IMR-90 (cell line): ENCODE data around the gene ATP2B2. TPM values are rescaled to one million over a fixed set of nuclear protein-coding genes. Genes with fewer than 3 reads are reported as not detected.

Experiments
- ATAC-seq: fragments of 200-7000 bp; cut with Tn5 transposase; 2 replicates; pipeline ENCODE4 v1.9.1; 2020; ENCODE audit warnings: low read depth, mild to moderate bottlenecking, moderate library complexity
- BruUV-seq: library from RNA; stranded (reverse); fragments of 400-500 nt; replicated peaks from 2 replicates; lab custom pipeline; 2021; lab: Mats Ljungman, UMichigan
- CTCF ChIA-PET: fragments of 300-600 bp; formaldehyde crosslinking; extraction: SDS; loops from one replicate; lab custom pipeline; 2021; ENCODE audit warnings: antibody characterized with exemption; lab: Yijun Ruan, JAX
- POLR2A ChIA-PET: fragments of 300-600 bp; sonication (Branson Sonifier 250); formaldehyde crosslinking; loops from one replicate; lab custom pipeline; 2022; ENCODE audit warnings: antibody characterized with exemption; ENCODE audit not compliant: unreplicated experiment; lab: Charles Lee
- DNase-seq: peaks from one replicate; pipeline ENCODE4 v3.0.0; 2013
- H2AFZ ChIP-seq: replicated peaks from 2 replicates; pipeline ENCODE3; 2013; ENCODE audit warnings: low read length, mild to moderate bottlenecking; ENCODE audit not compliant: poor library complexity
- H2AK5ac ChIP-seq: 2 replicates; pipeline ENCODE4 v1.6.1; 2013; ENCODE audit warnings: low read depth, low read length, inconsistent platforms
- H2AK9ac ChIP-seq: replicated peaks from 2 replicates; pipeline ENCODE3; 2013; ENCODE audit warnings: mild to moderate bottlenecking, low read depth, low read length, moderate library complexity; ENCODE audit not compliant: poor library complexity
- H2BK120ac ChIP-seq: 2 replicates; pipeline ENCODE4 v1.6.1; 2013; ENCODE audit warnings: low read depth, low read length, inconsistent platforms
- H2BK15ac ChIP-seq: 3 replicates; pipeline ENCODE4 v1.6.1; 2013; ENCODE audit warnings: low read depth, low read length, inconsistent platforms
- H2BK20ac ChIP-seq: 2 replicates; pipeline ENCODE4 v1.6.1; 2013; ENCODE audit warnings: low read depth, mild to moderate bottlenecking, inconsistent platforms, low read length, moderate library complexity
- H2BK5ac ChIP-seq: 2 replicates; pipeline ENCODE4 v1.6.1; 2013; ENCODE audit warnings: mild to moderate bottlenecking, low read depth, low read length, inconsistent platforms; ENCODE audit not compliant: poor library complexity, severe bottlenecking
- H3K14ac ChIP-seq: replicated peaks from 2 replicates; pipeline ENCODE4 v1.6.1; 2013; ENCODE audit warnings: low read depth, low read length, inconsistent platforms
- H3K18ac ChIP-seq: 2 replicates; pipeline ENCODE4 v1.6.1; 2013; ENCODE audit warnings: low read depth, low read length, control low read depth
- H3K23ac ChIP-seq: 2 replicates; pipeline ENCODE4 v1.6.1; 2013; ENCODE audit warnings: low read depth, low read length, inconsistent platforms
- H3K27ac ChIP-seq: 2 replicates; pipeline ENCODE4 v1.5.1; 2013; ENCODE audit warnings: mild to moderate bottlenecking, control low read depth, low read length; ENCODE audit not compliant: insufficient read depth
- H3K27me3 ChIP-seq: 2 replicates; pipeline ENCODE4 v1.6.1; 2013; ENCODE audit warnings: low read length; ENCODE audit not compliant: control insufficient read depth, insufficient read depth
- H3K36me3 ChIP-seq: 2 replicates; pipeline ENCODE4 v1.6.1; 2013; ENCODE audit warnings: low read length, mixed read lengths; ENCODE audit not compliant: control insufficient read depth, insufficient read depth
- H3K4ac ChIP-seq: 2 replicates; pipeline ENCODE4 v1.6.1; 2013; ENCODE audit warnings: low read depth, low read length, inconsistent platforms
- H3K4me1 ChIP-seq: 2 replicates; pipeline ENCODE4 v1.6.1; 2013; ENCODE audit warnings: low read length, mixed read lengths; ENCODE audit not compliant: control insufficient read depth, insufficient read depth
- H3K4me2 ChIP-seq: 2 replicates; pipeline ENCODE4 v1.6.1; 2013; ENCODE audit warnings: low read depth, mild to moderate bottlenecking, control low read depth, low read length, moderate library complexity
- H3K4me3 ChIP-seq: 2 replicates; pipeline ENCODE4 v1.5.1; 2013; ENCODE audit warnings: low read depth, mild to moderate bottlenecking, control low read depth, low read length, moderate library complexity; ENCODE audit not compliant: insufficient read depth
- H3K56ac ChIP-seq: 2 replicates; pipeline ENCODE4 v1.6.1; 2013; ENCODE audit warnings: low read length, inconsistent platforms; ENCODE audit not compliant: insufficient read depth; ENCODE audit errors: extremely low read depth
- H3K79me1 ChIP-seq, 2 experiments: 2 replicates each; pipeline ENCODE4 v1.6.1; 2013; ENCODE audit warnings: low read length in 2 of 2, inconsistent platforms in 1 of 2, low read depth in 1 of 2
- H3K9ac ChIP-seq: 2 replicates; pipeline ENCODE4 v1.6.1; 2013; ENCODE audit warnings: low read depth, low read length, control low read depth
- H3K9me1 ChIP-seq: 2 replicates; pipeline ENCODE4 v1.6.1; 2013; ENCODE audit warnings: low read length, inconsistent platforms; ENCODE audit not compliant: insufficient read depth
- H3K9me3 ChIP-seq: 2 replicates; pipeline ENCODE4 v1.6.1; 2013; ENCODE audit warnings: low read length; ENCODE audit not compliant: control insufficient read depth, insufficient read depth
- H4K20me1 ChIP-seq: 2 replicates; pipeline ENCODE4 v1.6.1; 2013; ENCODE audit warnings: low read length, inconsistent platforms; ENCODE audit not compliant: insufficient read depth
- H4K5ac ChIP-seq: 2 replicates; pipeline ENCODE4 v1.6.1; 2013; ENCODE audit warnings: mild to moderate bottlenecking, low read depth, low read length, control low read depth
- H4K8ac ChIP-seq, 2 experiments: 2 replicates each; pipeline ENCODE4 v1.6.1; 2013; ENCODE audit warnings: low read depth in 2 of 2, low read length in 2 of 2, control low read depth in 1 of 2, inconsistent platforms in 1 of 2
- H4K91ac ChIP-seq: 2 replicates; pipeline ENCODE4 v1.6.1; 2013; ENCODE audit warnings: low read depth, low read length, inconsistent platforms; ENCODE audit not compliant: insufficient read depth
- CEBPB ChIP-seq: IDR thresholded peaks from 2 replicates; pipeline ENCODE4 v1.6.1; 2012; ENCODE audit warnings: low read depth, low read length, improper control_type of control experiment
- CHD1 ChIP-seq: IDR thresholded peaks from 2 replicates; pipeline ENCODE4 v1.6.1; 2012; ENCODE audit warnings: low read depth, low read length, improper control_type of control experiment
- FOS ChIP-seq: fragments of 150-350 bp; IDR thresholded peaks from 2 replicates; pipeline ENCODE4 v1.6.1; 2016; ENCODE audit warnings: low read depth, low read length
- MAFK ChIP-seq: IDR thresholded peaks from 2 replicates; pipeline ENCODE4 v1.6.1; 2012; ENCODE audit warnings: low read depth, low read length, improper control_type of control experiment
- MAZ ChIP-seq: IDR thresholded peaks from 2 replicates; pipeline ENCODE4 v1.6.1; 2012; ENCODE audit warnings: low read depth, mild to moderate bottlenecking, low read length, improper control_type of control experiment, moderate library complexity, borderline replicate concordance
- MXI1 ChIP-seq: IDR thresholded peaks from 2 replicates; pipeline ENCODE4 v1.6.1; 2012; ENCODE audit warnings: low read depth, mild to moderate bottlenecking, low read length, moderate library complexity, borderline replicate concordance
- NFE2L2 ChIP-seq: fragments of 150-350 bp; IDR thresholded peaks from 2 replicates; pipeline ENCODE4 v1.6.1; 2016; ENCODE audit warnings: low read depth, mild to moderate bottlenecking, low read length
- POLR2A ChIP-seq: IDR thresholded peaks from 2 replicates; pipeline ENCODE4 v1.6.1; 2012; ENCODE audit warnings: mild to moderate bottlenecking, low read depth, low read length
- RAD21 ChIP-seq: IDR thresholded peaks from 2 replicates; pipeline ENCODE4 v1.6.1; 2012; ENCODE audit warnings: low read length, improper control_type of control experiment
- RCOR1 ChIP-seq: IDR thresholded peaks from 2 replicates; pipeline ENCODE4 v1.6.1; 2012; ENCODE audit warnings: mild to moderate bottlenecking, low read length, improper control_type of control experiment; ENCODE audit not compliant: insufficient replicate concordance
- RFX5 ChIP-seq: IDR thresholded peaks from 2 replicates; pipeline ENCODE4 v1.8.0; 2012; ENCODE audit warnings: low read depth, mild to moderate bottlenecking, low read length, moderate library complexity
- WGBS, 2 experiments: methylation state at CpG; one replicate each; pipeline versions ENCODE4 v1.1.5 to v1.1.7; 2013; ENCODE audit warnings: missing lambda C conversion rate in 2 of 2; ENCODE audit not compliant: insufficient read length in 1 of 2; ENCODE audit errors: extremely low coverage in 2 of 2; 5-methylcytosine and 5-hydroxymethylcytosine counted together
- dilution Hi-C: fragments of 300-500 bp; cut with HindIII; formaldehyde crosslinking; loops from one replicate; pipeline ENCODE4 v1.14.3; 2018; ENCODE audit warnings: low sequenced_read_pairs; ENCODE audit not compliant: unreplicated experiment
- in situ Hi-C: fragments of 300-500 bp; cut with MboI; formaldehyde crosslinking; loops from 3 replicates; pipeline ENCODE4 v1.14.3; 2019; ENCODE audit warnings: low sequenced_read_pairs, inconsistent platforms, mixed read lengths
- intact Hi-C: fragments of 100-400 bp; cut with micrococcal nuclease; formaldehyde crosslinking; loops from 2 replicates; pipeline ENCODE4 v1.10.0; 2022
- polyA plus RNA-seq, 3 experiments: library from polyadenylated mRNA; depleted of rRNA; stranded (reverse); fragments of >200 nt; gene quantifications; 2 replicates each; pipeline ENCODE4 v1.2.3, GENCODE V29; 2012; ENCODE audit warnings: low replicate concordance in 1 of 3
- total RNA-seq: library from RNA; depleted of rRNA; stranded (reverse); fragments of >200 nt; gene quantifications from 2 replicates; pipeline ENCODE4 v1.2.3, GENCODE V29; 2012
- TF ChIP-seq, protein P1 (sequence below): fragments of 150-350 bp; IDR thresholded peaks from 2 replicates; pipeline ENCODE4 v1.6.1; 2016; ENCODE audit warnings: low read depth, mild to moderate bottlenecking, low read length, moderate library complexity, borderline replicate concordance
- TF ChIP-seq, protein P2 (sequence below): fragments of 150-350 bp; IDR thresholded peaks from 2 replicates; pipeline ENCODE4 v1.6.1; 2017; ENCODE audit warnings: mild to moderate bottlenecking, antibody characterized with exemption, low read length, low read depth
- TF ChIP-seq, protein P3 (sequence below): conservative IDR thresholded peaks from 2 replicates; pipeline ENCODE4 v1.5.1; 2012; ENCODE audit warnings: mild to moderate bottlenecking, low read depth, low read length, improper control_type of control experiment

ATP2B2 gene
- total and polyA plus RNA-seq, 2 of the 4 experiments (the other 2 are of a cell fraction) = under 0.01 to 0.02 TPM

DNA sequence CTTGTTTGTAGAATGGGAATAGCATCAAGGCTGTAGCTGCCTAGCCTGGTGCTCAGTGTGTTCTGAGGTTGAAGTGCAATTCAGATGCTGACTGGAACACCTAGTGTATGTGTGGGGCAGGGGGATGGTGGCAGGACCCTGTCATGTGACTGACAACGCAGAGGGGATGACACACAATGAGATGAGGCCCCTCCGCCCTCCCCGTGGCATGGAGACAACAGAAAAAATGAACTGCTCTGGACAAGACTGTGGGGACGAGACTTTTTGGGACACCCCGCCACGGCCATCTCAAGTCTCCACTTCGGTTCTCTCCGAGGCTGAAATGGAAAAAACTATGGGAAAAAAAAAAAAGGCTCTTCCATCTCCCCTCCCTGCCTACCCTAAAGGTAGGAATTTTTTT lies 174.1 kb downstream of the ATP2B2 start:
- H3K4me2 ChIP-seq = no peak overlapping the region
- POLR2A ChIA-PET = interaction anchor here (0.6 kb wide), 1 partner anchor 9 kb away, joined by 4 read pairs; no protein-coding TSS in a partner anchor
- H2AK5ac ChIP-seq = no peak overlapping the region
- peaks cover 74% of the 10 kb centered on the region for H3K27me3 ChIP-seq
- in situ Hi-C loops (no loop called here), dilution Hi-C loops (no loop called here), intact Hi-C loops (no loop called here)
- no peak overlapping the region for H2AK9ac ChIP-seq
- H2BK120ac ChIP-seq = no peak overlapping the region
- no TSS peak for BruUV-seq
- no peak overlapping the region for H2AFZ ChIP-seq
- no peak overlapping the region for H4K5ac ChIP-seq
- H2BK5ac ChIP-seq = no peak overlapping the region
- no peak overlapping the region for H3K56ac ChIP-seq
- no peak overlapping the region for H3K4ac ChIP-seq
- H3K9me1 ChIP-seq = peaks cover 3% of the 10 kb centered on the region; the same call in 1 of the 2 replicates
- 40% methylated on average over 1 of the region's 8 CpGs; no CpG with 5 or more reads in 1 of the 2 experiments for WGBS, 2 experiments
- H3K4me3 ChIP-seq = no peak overlapping the region
- no peak for ATAC-seq
- no peak for TF ChIP-seq CHD1
- TF ChIP-seq MAZ = no peak
- TF ChIP-seq FOS = no peak
- no peak for TF ChIP-seq CEBPB
- TF ChIP-seq POLR2A = no peak
- no peak for TF ChIP-seq RFX5
- TF ChIP-seq, protein P1, sequence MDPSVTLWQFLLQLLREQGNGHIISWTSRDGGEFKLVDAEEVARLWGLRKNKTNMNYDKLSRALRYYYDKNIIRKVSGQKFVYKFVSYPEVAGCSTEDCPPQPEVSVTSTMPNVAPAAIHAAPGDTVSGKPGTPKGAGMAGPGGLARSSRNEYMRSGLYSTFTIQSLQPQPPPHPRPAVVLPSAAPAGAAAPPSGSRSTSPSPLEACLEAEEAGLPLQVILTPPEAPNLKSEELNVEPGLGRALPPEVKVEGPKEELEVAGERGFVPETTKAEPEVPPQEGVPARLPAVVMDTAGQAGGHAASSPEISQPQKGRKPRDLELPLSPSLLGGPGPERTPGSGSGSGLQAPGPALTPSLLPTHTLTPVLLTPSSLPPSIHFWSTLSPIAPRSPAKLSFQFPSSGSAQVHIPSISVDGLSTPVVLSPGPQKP = no peak
- no peak for TF ChIP-seq RAD21
- TF ChIP-seq MAFK = no peak
- TF ChIP-seq NFE2L2 = no peak
- TF ChIP-seq, protein P2, sequence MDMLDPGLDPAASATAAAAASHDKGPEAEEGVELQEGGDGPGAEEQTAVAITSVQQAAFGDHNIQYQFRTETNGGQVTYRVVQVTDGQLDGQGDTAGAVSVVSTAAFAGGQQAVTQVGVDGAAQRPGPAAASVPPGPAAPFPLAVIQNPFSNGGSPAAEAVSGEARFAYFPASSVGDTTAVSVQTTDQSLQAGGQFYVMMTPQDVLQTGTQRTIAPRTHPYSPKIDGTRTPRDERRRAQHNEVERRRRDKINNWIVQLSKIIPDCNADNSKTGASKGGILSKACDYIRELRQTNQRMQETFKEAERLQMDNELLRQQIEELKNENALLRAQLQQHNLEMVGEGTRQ = no peak
- no peak for TF ChIP-seq RCOR1
- TF ChIP-seq, protein P3, sequence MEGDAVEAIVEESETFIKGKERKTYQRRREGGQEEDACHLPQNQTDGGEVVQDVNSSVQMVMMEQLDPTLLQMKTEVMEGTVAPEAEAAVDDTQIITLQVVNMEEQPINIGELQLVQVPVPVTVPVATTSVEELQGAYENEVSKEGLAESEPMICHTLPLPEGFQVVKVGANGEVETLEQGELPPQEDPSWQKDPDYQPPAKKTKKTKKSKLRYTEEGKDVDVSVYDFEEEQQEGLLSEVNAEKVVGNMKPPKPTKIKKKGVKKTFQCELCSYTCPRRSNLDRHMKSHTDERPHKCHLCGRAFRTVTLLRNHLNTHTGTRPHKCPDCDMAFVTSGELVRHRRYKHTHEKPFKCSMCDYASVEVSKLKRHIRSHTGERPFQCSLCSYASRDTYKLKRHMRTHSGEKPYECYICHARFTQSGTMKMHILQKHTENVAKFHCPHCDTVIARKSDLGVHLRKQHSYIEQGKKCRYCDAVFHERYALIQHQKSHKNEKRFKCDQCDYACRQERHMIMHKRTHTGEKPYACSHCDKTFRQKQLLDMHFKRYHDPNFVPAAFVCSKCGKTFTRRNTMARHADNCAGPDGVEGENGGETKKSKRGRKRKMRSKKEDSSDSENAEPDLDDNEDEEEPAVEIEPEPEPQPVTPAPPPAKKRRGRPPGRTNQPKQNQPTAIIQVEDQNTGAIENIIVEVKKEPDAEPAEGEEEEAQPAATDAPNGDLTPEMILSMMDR = no peak
- no peak for TF ChIP-seq MXI1
- no peak overlapping the region for H3K14ac ChIP-seq
- H2BK20ac ChIP-seq = no peak overlapping the region
- no peak for DNase-seq
- H3K79me1 ChIP-seq = no peaks in the 10 kb centered on the region
- H2BK15ac ChIP-seq = no peak overlapping the region
- H4K91ac ChIP-seq = no peak overlapping the region
- no peaks in the 10 kb centered on the region for H3K4me1 ChIP-seq
- H4K20me1 ChIP-seq = no peaks in the 10 kb centered on the region
- no peak overlapping the region for H3K9ac ChIP-seq
- no peak overlapping the region for H3K18ac ChIP-seq
- H3K36me3 ChIP-seq = no peaks in the 10 kb centered on the region
- CTCF ChIA-PET = no interaction called here
- H3K9me3 ChIP-seq = 0 out of 2 replicates have a peak, but pooled peaks cover 2% of the 10 kb centered on the region
- H3K23ac ChIP-seq = no peak overlapping the region
- no peak overlapping the region for H3K27ac ChIP-seq
- no peak overlapping the region for H4K8ac ChIP-seq
